CD4-positive, alpha-beta T cell treated with Interleukin-12 subunit alpha and Interleukin-12 subunit beta, for 1 hour (primary cell): ENCODE results near the gene OPN1LW.
A peak's percentile ranks its signal among the peaks of the same experiment; 100 is the strongest.
"Not testable (repeated sequence)": the region's sequence is repeated elsewhere in the genome, so short reads cannot be mapped to it uniquely, and the experiment has no call there.

ENCODE experiments used
- DNase-seq: peaks from one replicate; pipeline ENCODE4 v3.0.0-alpha.2; 2020

The OPN1LW gene

DNA sequence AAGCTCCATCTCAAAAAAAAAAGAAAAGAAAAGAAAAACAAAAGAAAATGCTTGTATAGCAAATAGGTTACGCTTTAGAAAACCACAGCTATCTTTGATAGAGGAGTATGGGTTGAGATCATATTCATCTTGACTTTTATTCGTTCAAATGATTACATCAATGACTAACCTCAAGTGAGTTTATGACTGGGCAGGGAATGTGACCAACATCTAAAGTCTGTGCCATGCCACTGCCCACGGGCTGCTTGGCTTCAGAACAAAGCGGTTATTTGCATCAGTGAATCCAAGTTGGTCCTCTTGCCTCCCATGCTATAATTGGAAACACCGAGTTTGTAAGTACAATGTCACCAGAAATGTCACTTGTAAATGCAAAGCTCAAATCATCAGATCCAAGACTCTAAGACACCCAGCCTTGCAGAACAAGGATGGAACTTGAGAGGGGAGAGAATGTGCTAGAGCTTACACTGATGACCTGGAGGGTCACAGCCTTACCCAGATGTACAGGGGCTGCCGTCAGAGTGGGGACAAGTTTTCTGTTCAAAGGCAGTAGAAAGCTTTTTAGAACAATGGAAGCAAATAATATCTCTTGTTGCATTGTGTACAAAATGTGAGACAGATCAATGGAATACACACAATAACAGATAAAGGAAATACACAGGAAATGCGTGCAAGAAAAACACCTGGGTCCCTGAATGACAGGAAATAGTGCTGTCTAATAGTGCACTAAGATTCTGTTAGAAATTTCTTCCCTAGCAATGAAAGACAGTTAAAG, 8.4 kb upstream of the OPN1LW start:
- peak; percentile 47 for DNase-seq

DNA sequence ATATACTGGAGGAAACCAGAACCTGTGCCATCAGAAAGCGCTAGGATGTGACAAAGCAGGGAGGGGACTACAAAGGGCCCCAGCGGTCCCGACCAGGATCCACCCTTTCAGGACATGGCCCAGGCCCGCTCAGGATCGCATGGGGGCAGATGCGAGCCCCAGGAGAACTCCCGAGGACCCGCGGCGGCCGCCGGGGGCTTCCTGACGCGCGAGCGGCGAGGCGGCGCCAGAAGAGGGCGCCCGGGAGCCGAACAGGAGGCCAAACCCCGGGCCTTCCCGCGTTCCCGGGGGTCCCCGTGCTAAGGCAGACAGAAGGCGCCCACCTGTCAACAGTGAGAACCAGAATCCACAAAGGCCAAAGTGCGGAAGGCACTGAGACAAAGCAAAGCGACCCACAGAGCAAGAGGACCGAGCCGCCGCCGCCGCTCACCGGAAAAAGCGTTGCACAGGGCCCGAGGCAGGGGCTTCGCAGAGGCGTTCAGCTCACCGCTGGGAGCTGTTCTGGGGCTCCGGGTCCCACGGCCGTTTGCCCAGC, 7.3 kb upstream of the OPN1LW start:
- DNase-seq = peak; percentile 73

DNA sequence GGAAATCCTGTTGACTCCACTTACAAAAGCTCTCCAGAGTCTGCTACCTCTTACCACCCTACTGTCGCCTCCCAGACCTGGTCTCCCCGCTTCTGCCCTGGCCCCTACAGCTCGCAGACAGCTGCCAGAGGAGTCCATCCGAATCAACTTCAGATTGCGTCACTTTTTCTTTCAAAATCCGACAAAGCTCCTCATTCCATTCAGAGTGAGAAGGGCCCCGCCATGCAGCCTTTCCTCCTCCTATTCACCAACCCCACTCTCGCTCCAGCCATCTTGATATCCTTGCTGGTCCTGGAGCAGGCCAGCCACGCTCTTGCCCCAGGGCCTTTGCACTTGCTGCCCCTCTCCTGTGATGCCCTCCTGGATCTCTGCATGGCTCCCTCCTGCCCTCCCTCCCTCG, 5.2 kb upstream of the OPN1LW start:
- DNase-seq = no peak

DNA sequence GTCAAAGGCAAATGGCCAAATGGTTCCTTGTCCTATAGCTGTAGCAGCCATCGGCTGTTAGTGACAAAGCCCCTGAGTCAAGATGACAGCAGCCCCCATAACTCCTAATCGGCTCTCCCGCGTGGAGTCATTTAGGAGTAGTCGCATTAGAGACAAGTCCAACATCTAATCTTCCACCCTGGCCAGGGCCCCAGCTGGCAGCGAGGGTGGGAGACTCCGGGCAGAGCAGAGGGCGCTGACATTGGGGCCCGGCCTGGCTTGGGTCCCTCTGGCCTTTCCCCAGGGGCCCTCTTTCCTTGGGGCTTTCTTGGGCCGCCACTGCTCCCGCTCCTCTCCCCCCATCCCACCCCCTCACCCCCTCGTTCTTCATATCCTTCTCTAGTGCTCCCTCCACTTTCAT, 3.8 kb upstream of the OPN1LW start:
- DNase-seq = no peak

DNA sequence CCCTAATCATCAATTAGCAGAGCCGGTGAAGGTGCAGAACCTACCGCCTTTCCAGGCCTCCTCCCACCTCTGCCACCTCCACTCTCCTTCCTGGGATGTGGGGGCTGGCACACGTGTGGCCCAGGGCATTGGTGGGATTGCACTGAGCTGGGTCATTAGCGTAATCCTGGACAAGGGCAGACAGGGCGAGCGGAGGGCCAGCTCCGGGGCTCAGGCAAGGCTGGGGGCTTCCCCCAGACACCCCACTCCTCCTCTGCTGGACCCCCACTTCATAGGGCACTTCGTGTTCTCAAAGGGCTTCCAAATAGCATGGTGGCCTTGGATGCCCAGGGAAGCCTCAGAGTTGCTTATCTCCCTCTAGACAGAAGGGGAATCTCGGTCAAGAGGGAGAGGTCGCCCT, 3.3 kb upstream of the OPN1LW start:
- no peak for DNase-seq

DNA sequence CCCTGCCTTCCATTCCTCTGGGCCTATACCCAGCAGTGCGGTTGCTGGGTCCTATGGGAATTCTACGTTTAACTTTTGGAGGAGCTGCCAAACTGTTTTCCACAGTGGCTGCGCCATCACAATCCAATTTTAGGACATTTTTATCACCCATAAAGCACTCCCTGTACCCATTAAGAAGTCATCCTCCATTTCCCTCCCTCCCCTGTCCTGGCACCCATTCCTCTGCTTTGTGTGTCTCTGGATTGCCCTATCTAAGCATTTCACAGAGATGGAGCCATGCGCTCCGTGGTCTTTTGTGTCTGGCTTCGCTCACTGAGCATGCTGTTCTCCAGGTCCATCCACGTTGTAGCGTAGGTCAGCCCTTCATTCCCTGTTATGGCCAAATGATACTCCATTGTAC, 1.7 kb upstream of the OPN1LW start:
- DNase-seq = no peak

DNA sequence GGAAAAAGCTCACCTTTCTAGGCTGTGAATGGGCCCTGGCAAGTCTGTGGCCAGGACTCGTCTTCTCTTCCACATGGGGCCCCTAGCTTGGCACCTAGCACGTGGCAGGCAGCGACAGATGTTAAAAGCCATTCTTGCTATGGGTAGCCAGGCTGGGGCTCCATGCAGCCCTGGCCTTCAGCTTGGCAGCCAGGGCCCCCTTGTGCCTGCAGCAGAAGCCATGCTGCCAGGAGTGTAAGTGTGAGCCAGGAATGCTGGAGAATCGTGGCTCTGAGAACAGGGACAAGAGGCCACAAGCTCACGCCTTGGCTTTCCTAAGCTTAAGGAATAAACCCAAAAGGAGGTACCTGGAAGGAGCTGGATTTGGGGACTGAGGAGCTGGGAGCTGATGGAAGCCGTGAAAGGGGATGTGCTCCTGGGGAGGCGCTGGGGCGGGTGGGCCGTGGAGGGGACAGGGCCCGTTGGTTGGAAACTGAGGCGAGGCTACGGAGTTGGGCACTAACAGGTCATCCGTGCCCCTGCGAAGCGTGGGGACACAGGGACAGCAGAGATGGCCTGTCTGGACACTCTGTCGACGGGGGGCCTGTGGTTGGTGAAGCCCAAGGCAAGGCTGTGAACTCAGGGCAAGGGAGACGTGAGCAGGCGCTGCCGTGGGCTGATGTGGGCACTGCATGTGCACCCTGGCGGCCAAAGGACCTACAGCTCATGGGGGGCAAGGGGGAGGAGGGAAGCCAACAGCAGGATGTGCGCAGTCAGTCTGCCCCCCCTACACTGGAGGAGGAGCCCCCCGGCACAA, 895 bp upstream of the OPN1LW start:
- DNase-seq = no peak

DNA sequence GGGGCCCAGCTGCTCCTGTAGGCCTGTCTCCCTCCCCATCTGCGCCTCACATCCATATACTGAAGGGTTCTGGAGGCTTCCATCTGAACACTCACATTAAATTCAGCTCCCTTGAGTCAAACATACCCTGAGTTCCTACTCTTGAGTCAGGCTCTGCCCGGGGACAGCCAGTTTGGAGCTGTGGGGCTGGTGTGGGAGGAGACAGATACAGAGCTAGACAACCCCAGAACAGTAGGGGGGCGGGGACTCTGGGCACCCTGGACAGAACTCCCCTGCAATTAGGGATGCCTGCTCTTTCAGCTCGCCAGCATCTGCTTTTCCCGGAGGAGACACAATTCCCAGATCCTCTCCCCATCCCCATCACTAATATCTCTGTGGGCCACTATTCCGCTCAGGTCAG, 7.0 kb downstream of the OPN1LW start:
- not testable (repeated sequence) for DNase-seq

DNA sequence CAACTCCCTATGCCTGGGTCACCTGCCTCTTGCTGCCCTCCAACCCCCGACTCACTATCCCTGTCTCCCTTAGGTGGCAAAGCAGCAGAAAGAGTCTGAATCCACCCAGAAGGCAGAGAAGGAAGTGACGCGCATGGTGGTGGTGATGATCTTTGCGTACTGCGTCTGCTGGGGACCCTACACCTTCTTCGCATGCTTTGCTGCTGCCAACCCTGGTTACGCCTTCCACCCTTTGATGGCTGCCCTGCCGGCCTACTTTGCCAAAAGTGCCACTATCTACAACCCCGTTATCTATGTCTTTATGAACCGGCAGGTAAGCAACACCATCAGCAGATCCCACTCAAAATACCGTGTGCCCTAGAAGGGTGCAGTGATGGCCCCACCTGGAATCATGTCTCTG, 12.2 kb downstream of the OPN1LW start:
- not testable (repeated sequence) for DNase-seq

DNA sequence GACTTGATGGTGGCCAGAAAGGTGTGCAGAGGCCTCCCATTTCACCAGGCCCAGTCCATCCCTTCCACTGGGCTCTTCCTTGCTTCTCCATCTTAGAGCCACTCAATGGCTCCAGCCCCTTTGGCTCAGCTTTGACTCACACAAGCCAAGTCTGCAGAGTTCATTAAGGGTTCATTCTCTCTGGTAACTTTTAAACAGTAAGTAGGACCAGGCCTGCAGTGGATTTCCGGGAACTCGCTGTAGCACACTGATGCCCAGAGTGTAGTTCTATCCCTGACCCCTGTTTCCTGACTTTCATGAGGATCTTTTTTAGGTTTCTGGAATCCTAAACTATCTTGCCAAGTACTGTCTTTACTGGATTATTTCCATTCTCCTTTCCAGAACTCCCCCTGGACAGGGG, 13.2 kb downstream of the OPN1LW start:
- not testable (repeated sequence) for DNase-seq

DNA sequence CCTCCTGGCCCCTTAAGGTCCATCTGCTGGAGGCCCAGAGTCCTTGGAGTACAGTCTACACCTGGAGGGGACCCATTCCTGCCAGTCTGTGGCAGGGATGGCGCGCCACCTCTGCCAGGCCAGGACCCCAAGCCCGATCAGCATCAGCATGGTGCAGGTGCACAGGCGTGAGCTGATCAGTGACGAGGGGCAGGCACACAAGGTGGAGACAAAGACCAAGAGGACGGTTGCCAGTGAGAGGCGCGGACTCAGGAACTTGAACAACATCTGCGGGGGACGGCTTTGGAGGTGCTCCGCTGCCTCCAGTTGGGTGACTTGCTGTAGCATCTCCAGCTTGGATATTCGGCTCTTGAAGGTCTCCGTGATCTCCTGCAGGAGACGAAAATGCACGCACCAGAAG, 15.3 kb downstream of the OPN1LW start:
- not testable (repeated sequence) for DNase-seq

DNA sequence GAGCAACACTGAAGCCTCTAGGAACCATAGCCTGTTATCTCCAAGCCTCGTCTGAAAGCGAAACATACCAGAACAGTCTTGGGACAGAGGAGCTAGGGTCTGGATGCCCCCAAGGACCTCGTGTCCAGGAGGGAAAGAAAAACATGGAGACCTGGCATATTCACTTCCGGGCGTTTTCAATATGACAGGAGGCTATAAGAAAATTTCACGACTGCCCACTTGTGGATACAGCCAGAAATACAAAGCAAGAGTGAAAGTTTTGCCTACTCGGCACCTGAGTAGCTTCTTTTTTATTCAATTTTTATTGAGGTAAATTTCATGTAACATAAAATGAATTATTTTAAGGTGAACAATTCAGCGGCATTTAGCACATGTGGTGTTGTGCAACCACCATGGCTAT, 20.9 kb downstream of the OPN1LW start:
- not testable (repeated sequence) for DNase-seq

DNA sequence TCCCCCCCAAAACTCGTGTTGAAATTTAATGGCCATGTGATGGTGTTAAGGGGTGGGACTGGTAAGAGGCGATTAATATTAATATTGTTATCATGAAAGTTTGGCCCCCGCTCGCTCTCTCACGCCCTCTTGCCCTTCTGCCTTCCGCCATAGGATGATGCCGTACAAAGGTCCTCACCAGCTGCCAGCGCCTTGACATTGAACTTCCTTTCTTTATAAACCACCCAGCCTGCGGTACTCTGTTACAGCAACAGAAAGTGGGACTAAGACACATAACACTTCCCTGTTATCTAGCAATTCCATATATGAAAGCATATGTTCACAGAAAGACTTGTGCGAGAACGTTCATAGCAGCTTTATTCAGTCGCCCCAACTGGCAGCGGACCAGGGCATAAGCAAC, 24.3 kb downstream of the OPN1LW start:
- not testable (repeated sequence) for DNase-seq

DNA sequence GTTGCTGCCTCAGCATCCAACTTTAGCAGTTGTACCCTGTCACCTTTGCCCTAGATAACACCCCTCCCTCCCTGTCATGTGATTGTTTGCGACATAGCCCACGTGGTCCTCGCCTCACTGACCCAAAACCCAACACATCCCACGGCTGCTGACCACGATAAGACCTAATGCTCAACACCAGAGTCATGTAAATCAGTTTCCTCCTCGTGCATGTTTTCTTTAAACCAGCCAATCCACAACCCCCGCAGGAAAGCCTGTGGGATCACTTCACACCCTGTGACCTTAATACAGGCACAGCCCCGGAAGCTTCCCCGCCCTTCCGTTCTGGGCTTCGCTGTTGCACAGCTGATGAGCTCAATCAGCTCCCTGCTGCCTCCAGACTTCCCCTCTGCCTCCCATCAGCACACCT, 28.5 kb downstream of the OPN1LW start:
- not testable (repeated sequence) for DNase-seq

DNA sequence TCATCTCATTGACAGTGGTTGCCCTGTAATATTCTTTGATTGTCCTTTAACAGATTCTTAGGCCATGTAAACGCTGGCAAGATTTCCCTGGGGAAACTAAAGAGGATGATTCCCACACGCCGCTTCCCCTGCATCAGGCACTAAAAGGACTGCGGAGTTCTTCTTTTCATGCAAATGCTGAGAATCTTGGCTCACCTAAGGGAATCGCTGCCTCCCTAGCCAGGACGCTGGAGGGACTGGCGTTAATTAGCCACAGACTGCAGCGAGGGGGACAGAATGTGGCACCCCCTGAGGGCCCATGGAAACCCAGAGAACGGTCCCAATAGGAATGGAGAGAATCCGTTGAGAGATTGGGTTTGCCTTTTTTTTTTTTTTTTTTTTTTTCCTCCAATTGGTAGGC, 30.3 kb downstream of the OPN1LW start:
- not testable (repeated sequence) for DNase-seq

DNA sequence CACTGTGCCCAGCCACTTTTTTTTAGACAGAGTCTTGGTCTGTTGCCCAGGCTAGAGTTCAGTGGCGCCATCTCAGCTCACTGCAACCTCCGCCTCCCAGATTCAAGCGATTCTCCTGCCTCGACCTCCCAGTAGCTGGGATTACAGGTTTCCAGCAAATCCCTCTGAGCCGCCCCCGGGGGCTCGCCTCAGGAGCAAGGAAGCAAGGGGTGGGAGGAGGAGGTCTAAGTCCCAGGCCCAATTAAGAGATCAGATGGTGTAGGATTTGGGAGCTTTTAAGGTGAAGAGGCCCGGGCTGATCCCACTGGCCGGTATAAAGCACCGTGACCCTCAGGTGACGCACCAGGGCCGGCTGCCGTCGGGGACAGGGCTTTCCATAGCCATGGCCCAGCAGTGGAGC, 38.3 kb downstream of the OPN1LW start, which contains the start of gene OPN1MW:
Gene OPN1MW, plus strand, starts transcription at position 301 of the 400 bp plus-strand sequence. Its CDS starts 82 bp downstream, at position 383.
- DNase-seq = not testable (repeated sequence)

DNA sequence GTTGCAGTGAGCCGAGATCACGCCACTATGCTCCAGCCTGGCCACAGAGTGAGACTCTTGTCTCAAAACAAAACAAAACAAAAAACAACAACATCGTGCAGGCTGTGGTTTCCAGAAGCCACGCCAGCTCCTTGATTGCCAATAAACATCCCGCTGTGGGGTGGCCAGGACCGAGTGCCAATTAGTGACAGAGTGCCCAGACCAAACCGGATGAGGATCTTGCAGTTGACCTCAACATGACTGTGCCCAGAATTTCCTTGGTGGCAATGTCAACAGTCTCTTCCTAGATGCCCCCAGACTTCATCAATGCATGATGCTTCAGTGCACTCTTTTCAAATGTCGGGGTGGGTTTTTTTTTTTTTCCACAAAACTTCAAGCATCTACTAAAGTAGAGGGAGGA, 39.8 kb downstream of the OPN1LW start:
- not testable (repeated sequence) for DNase-seq

DNA sequence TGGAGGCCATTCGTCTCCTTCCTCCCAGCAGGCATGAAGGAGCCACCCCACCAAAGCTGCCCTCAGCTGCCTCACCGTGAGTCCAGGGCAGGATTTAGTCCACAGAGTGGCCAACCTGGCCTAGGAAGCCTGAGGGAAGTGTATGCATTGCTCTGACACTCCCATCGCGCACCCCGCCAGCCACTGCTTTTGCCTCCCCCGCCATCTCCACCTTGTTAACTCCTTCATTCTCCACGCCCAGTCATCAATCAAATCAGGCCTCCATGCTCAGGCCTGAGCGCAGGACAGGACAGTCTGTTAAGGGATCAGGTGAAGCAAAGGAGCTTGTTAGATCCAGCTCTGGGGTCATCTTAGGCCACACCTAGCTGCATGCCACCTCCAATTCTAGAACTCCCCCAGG, 48.8 kb downstream of the OPN1LW start:
- DNase-seq = not testable (repeated sequence)

DNA sequence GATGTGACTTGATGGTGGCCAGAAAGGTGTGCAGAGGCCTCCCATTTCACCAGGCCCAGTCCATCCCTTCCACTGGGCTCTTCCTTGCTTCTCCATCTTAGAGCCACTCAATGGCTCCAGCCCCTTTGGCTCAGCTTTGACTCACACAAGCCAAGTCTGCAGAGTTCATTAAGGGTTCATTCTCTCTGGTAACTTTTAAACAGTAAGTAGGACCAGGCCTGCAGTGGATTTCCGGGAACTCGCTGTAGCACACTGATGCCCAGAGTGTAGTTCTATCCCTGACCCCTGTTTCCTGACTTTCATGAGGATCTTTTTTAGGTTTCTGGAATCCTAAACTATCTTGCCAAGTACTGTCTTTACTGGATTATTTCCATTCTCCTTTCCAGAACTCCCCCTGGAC, 50.3 kb downstream of the OPN1LW start:
- DNase-seq = not testable (repeated sequence)

DNA sequence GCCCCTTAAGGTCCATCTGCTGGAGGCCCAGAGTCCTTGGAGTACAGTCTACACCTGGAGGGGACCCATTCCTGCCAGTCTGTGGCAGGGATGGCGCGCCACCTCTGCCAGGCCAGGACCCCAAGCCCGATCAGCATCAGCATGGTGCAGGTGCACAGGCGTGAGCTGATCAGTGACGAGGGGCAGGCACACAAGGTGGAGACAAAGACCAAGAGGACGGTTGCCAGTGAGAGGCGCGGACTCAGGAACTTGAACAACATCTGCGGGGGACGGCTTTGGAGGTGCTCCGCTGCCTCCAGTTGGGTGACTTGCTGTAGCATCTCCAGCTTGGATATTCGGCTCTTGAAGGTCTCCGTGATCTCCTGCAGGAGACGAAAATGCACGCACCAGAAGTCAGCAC, 52.4 kb downstream of the OPN1LW start:
- not testable (repeated sequence) for DNase-seq
